HG02798 (cell line): Measurements from ENCODE around the gene TAB2.
A peak's percentile ranks its signal among the peaks of the same experiment; 100 is the strongest.

Experiments
- ATAC-seq: cut with Tn5 transposase; IDR thresholded peaks from one replicate; pipeline ENCODE4 v1.9.1; 2021; ENCODE audit warnings: mild to moderate bottlenecking; ENCODE audit not compliant: unreplicated experiment, poor library complexity

TAB2 gene

GRCh38 chr6:149362289-149362688 is 44.8 kb downstream of the TAB2 start:
- ATAC-seq = no peak

GRCh38 chr6:149363154-149363553 is 45.6 kb downstream of the TAB2 start:
- no peak for ATAC-seq

DNA sequence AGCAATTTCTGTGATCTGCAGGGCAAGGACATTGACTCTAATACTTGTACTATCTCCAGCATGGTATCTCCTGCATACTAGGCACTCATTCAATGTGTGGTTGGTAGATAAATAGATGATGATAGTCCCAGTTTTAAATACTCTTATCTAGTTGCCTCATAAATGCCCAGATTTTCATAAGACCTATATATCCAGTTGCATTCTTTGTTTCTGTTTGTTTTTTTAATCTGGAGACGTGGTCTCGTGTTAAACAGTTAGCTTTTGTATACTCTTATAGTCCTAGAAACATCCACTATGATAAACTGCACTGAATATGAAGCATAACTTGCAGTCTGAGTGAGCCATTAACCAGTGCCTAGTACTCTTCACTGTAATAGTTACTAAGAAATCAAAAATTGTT is 47.0 kb downstream of the TAB2 start:
- ATAC-seq = no peak

- ATAC-seq = no peak
Measured at GRCh38 chr6:149365197-149365596, 47.7 kb downstream of the TAB2 start.

DNA sequence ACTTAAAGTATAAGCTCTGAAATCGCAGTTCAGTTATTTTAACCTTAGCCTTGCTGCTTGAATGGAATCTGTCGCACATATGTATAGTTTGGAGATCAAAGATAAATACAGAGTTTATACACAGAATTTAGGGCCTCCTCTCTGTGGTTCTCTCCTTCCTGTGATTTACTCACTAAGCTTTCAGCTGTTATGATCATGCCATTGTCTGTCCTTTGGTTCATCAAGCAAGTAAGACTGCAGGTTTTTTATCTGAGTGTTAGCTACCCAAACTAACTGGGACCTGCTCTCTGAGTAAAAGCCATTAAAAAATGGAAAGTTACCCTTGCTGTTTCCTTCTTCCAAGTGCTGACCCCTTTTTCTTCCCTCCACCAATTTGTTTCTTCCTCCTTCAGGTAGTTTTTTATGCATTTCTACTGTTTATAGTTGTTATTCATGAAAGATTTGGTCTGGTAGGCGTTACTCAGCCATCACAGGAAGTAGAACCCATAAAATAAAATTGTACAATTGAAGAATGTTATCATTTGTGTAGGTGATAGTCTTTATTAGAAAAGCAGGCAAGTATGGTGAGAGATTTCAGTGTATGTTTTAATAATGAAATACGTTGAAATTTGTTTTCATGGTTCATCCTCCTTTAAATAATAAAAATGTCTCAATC is 48.9 kb downstream of the TAB2 start:
- ATAC-seq = no peak

GRCh38 chr6:149368065-149368464 is 50.6 kb downstream of the TAB2 start:
- ATAC-seq = peak; percentile 72

DNA sequence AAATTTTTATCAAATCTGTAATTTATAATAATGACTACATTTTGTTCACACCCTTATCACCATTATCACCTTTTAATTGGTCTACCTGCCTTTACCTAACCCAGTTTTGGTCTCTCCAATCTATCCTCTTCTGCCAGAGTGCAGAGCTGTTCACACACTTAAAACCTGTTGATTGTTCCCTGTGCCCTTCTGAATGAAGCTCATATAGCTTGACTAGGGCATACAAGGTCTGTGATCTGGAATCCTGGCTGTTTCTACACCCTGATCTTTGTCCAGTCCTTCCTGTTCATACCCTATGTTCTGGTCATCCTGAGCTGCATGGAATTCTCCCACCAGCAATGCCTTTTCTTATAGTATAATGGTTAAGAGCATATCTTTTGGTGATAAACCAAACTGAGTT is 53.6 kb downstream of the TAB2 start:
- ATAC-seq = no peak

DNA sequence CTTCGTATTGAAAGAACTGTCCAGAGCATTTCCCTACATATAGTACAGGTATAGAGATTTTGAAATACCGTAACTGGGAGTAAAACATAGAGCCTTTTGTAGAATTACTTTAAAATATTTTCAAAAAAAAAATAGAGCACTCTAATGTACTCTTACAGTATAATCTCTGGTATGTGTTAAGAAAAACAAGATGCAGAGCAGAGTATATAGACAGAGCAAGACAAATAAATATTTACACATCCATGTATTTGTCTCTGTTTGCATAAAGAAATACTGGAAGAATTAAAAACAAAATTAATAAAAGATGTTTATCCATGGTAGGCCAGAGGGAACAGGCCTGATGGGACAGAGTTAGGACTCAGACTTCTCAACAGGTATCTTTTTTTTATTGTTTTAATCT is 54.5 kb downstream of the TAB2 start:
- ATAC-seq = no peak

DNA sequence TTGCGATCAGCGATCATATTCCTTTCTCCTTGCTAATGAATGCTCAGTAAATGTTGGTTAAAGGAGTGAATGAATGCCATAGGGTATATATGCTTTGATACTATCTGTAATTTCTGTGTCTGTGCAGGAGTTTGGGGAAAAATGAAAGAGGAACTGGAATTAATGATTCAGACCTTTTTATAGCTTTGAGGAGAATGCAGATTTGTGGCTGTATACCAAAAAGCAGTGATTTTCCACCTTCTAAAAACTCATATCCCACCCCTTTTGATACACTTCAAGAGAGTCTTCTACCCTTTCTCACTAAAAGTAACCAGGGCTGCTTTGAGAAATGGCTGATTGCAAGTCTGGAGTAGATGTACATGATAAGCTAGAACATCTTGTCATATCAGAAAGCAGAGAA is 56.0 kb downstream of the TAB2 start:
- ATAC-seq = no peak

DNA sequence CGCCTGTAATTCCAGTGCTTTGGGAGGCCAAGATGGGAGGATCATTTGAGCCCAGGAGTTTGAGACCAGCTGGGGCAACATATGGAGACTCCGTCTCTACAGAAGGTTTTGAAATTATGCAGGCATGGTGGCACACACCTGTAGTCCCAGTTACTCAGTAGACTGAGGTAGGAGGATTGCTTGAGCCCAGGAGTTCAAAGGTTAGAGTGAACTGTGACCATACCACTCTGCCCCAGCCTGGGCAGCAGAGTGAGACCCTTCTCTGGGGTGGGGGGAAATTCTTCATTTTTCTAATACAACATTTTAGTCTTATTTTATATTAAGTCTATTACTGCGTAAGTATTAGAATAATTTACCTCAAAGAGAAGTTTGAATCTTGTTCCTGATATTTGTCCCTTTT is 62.5 kb downstream of the TAB2 start:
- ATAC-seq = no peak

GRCh38 chr6:149380523-149380922 is 63.0 kb downstream of the TAB2 start:
- ATAC-seq = no peak

DNA sequence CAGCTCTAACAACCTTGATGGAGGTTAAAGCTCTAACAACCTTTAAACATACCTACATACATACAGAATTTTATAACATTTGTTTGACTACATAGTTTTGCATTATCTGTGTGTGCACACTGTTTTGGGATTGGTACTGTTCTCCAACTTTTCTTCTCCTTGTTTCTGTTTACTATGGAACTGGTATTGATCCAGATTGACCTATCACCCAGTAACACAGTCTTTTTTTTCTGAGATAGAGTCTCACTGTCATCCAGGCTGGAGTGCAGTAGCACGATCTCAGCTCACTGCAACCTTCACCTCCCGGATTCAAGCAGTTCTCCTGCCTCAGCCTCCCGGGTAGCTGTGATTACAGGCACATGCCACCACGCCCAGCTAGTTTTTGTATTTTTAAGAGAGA is 65.9 kb downstream of the TAB2 start:
- ATAC-seq = no peak

DNA sequence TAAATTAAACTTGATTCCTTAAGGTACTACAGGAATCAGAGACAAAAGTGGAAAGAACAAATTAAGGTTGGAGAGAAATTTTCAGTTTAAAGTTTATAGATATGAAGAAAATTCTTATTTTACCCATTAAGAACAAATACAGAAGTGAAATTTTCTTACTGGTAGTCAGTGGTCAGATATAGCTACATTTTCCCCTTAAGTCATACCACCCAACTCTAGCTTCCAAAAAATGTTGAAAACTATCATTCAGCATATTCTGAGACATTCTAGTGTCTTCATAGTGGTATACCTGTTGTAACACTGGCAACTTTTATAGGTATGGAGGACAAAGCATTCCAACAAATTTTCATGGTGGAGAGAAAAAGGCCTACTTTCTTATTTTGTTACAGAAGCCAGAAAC is 67.0 kb downstream of the TAB2 start:
- ATAC-seq = no peak

DNA sequence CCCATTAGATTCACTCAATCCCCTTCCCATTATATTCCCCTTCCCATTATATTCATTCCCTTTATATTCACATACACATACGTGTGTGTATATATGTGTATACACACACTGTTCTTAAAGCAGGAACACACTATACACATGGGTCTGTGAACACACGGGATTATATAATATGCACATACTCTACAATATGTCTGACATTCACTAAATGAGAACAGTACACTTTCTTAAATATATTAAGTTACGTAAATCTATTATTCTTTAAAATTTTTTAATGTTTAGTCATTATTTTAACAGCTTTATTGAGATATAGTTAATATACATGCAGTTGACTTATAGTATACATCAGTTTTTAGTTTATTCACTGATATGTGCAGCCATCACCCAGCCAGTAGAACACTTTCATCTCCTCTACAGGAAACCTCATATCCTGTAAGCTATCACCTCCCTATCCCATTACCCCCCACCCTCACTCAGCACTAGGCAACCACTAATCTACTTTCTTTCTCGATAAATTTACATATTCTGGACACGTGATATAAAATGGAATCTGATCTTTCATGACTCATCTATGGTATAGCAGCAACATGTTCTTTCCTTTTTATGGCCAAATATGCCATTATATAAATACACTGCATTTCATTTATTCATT is 68.6 kb downstream of the TAB2 start:
- no peak for ATAC-seq

DNA sequence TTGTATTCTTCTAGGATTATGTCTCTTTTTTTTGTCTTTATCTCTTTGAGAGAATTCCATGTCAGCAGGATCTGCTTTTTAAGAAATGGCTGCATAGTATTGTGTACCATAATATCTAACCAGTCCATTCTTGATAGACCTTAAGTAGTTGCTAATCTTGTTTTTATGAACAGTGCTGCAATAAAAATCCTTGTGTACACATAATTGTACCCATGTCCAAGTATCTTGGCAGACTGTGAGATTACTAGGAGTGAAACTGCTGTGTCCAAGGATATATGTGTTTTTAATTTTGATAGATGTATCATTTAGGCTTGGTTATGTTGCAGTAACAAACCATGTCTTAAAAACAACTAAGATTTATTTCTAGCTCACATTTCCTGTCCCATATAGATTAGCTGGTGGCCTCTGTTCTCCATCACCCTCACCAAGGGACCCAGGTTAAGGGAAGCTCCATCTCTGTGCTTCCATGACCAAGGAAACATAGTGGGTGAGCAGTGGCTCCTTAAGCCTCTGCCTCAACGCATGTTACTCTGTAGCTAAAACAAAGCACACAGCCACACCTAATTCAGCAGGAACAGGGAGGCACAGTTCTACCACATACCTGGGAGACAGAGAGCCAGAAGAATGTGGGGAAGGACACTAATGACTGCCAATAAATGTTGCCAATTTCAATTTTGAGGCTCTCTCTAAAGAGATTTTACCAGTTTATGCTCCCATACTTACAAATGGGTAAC is 70.4 kb downstream of the TAB2 start:
- no peak for ATAC-seq

GRCh38 chr6:149389509-149390297 is 72.2 kb downstream of the TAB2 start:
- ATAC-seq = no peak

- ATAC-seq = no peak
Measured at GRCh38 chr6:149392093-149392492, 74.6 kb downstream of the TAB2 start.

DNA sequence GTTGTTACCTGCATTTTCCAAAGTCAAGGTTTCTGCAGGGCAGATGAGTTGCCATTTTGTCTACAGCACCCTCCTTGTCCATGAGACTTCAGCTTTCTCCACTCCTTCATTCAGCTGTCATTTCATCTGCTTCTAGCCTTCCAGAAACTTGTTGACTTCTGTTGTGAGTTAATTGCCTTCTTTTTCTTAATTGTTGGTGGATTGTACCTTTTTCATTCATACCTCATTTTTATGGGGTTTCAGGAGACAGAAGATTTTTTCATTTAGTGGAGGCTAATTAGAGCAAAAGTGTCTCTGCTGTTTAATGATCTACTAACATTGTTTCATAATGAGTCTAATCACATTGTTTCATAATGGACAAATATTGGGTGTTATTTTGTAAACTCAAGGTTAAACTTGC is 75.0 kb downstream of the TAB2 start:
- no peak for ATAC-seq

DNA sequence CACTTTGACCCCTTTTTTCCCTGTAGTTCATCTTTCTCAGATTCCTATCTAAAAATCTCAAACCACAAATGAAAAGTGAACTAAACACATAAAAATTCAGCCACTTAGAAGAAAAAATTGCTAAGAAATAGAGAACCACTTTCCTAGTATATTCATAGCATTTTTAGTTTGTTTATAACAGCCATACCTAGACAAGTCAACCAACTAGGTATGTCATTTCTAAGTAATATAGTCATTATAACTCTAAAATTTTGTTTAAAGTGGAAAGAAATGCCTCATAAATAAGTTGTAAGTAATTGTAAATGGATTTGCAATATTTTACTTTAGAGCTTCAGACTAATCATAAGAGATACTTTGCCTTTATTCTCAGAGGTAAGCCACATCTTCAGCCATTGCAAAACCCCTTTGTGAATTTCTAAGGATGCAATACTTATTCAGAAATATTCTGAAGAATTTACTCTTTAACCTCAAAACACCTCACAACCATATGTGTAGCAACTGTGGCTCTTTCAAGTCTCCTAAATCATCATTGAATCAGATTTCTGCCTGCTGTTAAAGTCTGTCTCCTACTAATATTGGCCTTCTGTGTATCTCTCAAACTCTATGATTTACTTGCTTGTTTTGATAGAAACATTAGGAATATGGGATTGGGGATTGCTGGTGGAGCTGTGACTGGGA is 75.6 kb downstream of the TAB2 start:
- ATAC-seq = no peak

- no peak for ATAC-seq
Measured at GRCh38 chr6:149395185-149395584, 77.7 kb downstream of the TAB2 start.
